DND-41 (cell line): ENCODE data around the gene BCAS3.

Experiments
- ATAC-seq: fragments of 200-7000 bp; cut with Tn5 transposase; 3 replicates; pipeline ENCODE4 v1.9.1; 2021; ENCODE audit warnings: low read depth; ENCODE audit not compliant: insufficient read depth
- DNase-seq: peaks from one replicate; pipeline ENCODE4 v3.0.0-alpha.2; 2020
- H2AFZ ChIP-seq: 2 replicates; pipeline ENCODE4 v1.6.0; 2012; ENCODE audit warnings: low read depth, low read length
- H3K27ac ChIP-seq: 2 replicates; pipeline ENCODE4 v1.5.1; 2012; ENCODE audit warnings: low read length, inconsistent platforms
- H3K27me3 ChIP-seq: fragments of 200-600 bp; sonication (generic); 2 replicates; pipeline ENCODE4 v1.6.0; 2012; ENCODE audit warnings: low read length, mild to moderate bottlenecking, inconsistent platforms; ENCODE audit not compliant: insufficient read depth, poor library complexity
- H3K36me3 ChIP-seq: 2 replicates; pipeline ENCODE4 v1.5.1; 2012; ENCODE audit warnings: low read length, inconsistent platforms; ENCODE audit not compliant: insufficient read depth
- H3K4me1 ChIP-seq: 2 replicates; pipeline ENCODE4 v1.5.1; 2012; ENCODE audit warnings: mild to moderate bottlenecking, low read length; ENCODE audit not compliant: insufficient read depth
- H3K4me2 ChIP-seq: 2 replicates; pipeline ENCODE4 v1.6.0; 2012; ENCODE audit warnings: mild to moderate bottlenecking, moderate library complexity, low read length, inconsistent platforms; ENCODE audit not compliant: insufficient read depth
- H3K4me3 ChIP-seq, 2 experiments: fragments of 200-600 bp in 1 of 2; shearing (Covaris generic) in 1 of 2; 2 replicates each; pipeline ENCODE4 v1.5.1; 2012 to 2016; ENCODE audit warnings: inconsistent platforms in 2 of 2, low read length in 2 of 2, mild to moderate bottlenecking in 2 of 2, low read depth in 1 of 2, moderate library complexity in 1 of 2
- H3K79me2 ChIP-seq: 2 replicates; pipeline ENCODE4 v1.6.0; 2012; ENCODE audit warnings: low read length, inconsistent platforms; ENCODE audit not compliant: insufficient read depth
- H3K9ac ChIP-seq: 2 replicates; pipeline ENCODE4 v1.6.0; 2012; ENCODE audit warnings: low read depth, mild to moderate bottlenecking, inconsistent platforms, low read length, moderate library complexity
- H3K9me3 ChIP-seq: 2 replicates; pipeline ENCODE4 v1.5.1; 2012; ENCODE audit warnings: low read length, moderate library complexity, mild to moderate bottlenecking, inconsistent platforms; ENCODE audit not compliant: insufficient read depth, severe bottlenecking
- H4K20me1 ChIP-seq: 2 replicates; pipeline ENCODE4 v1.6.0; 2012; ENCODE audit warnings: low read length; ENCODE audit not compliant: insufficient read depth
- EZH2 ChIP-seq: IDR thresholded peaks from 3 replicates; pipeline ENCODE4 v1.6.1; 2012; ENCODE audit warnings: borderline replicate concordance, low read depth, mild to moderate bottlenecking, moderate library complexity, low read length, inconsistent platforms; ENCODE audit not compliant: severe bottlenecking
- TF ChIP-seq, protein P1 (sequence below): IDR thresholded peaks from 2 replicates; pipeline ENCODE4 v1.5.1; 2012; ENCODE audit warnings: borderline replicate concordance, low read length, moderate library complexity, mild to moderate bottlenecking; ENCODE audit not compliant: poor library complexity, severe bottlenecking; ENCODE audit errors: extremely low read depth

The BCAS3 gene

GRCh38 chr17:60773552-60773951, 95.9 kb downstream of the BCAS3 start:
- H4K20me1 ChIP-seq = no peaks in the 10 kb centered on the region; the same call in 1 of the 2 replicates
- H2AFZ ChIP-seq = no peak overlapping the region
- no peak overlapping the region for H3K9ac ChIP-seq
- ATAC-seq (no peak), DNase-seq (no peak)
- H3K4me2 ChIP-seq = no peak overlapping the region
- peaks cover 16% of the 10 kb centered on the region for H3K4me1 ChIP-seq
- H3K79me2 ChIP-seq = no peaks in the 10 kb centered on the region
- no peaks in the 10 kb centered on the region for H3K27me3 ChIP-seq
- H3K4me3 ChIP-seq = no peak overlapping the region
- H3K36me3 ChIP-seq = no peaks in the 10 kb centered on the region
- H3K9me3 ChIP-seq = no peaks in the 10 kb centered on the region
- H3K27ac ChIP-seq = no peak overlapping the region
- TF ChIP-seq, protein P1, sequence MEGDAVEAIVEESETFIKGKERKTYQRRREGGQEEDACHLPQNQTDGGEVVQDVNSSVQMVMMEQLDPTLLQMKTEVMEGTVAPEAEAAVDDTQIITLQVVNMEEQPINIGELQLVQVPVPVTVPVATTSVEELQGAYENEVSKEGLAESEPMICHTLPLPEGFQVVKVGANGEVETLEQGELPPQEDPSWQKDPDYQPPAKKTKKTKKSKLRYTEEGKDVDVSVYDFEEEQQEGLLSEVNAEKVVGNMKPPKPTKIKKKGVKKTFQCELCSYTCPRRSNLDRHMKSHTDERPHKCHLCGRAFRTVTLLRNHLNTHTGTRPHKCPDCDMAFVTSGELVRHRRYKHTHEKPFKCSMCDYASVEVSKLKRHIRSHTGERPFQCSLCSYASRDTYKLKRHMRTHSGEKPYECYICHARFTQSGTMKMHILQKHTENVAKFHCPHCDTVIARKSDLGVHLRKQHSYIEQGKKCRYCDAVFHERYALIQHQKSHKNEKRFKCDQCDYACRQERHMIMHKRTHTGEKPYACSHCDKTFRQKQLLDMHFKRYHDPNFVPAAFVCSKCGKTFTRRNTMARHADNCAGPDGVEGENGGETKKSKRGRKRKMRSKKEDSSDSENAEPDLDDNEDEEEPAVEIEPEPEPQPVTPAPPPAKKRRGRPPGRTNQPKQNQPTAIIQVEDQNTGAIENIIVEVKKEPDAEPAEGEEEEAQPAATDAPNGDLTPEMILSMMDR = no peak
- no peak for TF ChIP-seq EZH2

DNA sequence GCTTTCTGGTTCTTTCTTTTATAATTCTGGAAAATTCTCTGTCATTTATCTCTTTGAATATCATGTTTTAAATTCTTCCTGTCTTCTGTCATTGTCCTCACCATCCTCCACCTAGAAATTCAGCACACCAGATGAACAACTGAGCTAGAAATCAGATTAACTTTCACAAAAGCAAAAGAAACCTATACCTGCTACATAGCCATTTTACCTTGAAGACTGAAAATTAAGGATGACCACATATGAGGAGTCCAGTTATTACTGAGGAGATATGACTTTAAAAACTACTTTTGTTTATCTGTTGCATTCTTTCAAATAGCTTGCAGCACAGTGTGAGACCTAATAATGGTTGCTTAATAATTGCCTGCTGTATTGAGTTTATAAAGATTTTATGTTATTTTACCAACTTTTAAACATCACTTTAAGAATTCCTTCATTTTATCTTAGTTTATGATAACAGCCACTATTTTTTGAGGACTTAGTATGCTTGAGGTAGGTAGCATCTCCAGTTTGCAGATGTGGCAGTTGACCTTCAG, 104.3 kb downstream of the BCAS3 start:
- Histone ChIP-seq H2AFZ (no peak overlapping the region), H3K4me3 (no peak overlapping the region), H3K9ac (no peak overlapping the region), H3K9me3 (no peaks in the 10 kb centered on the region), H3K4me2 (no peak overlapping the region), H3K79me2 (no peaks in the 10 kb centered on the region), H3K27ac (no peak overlapping the region), H3K36me3 (no peaks in the 10 kb centered on the region), H4K20me1 (no peaks in the 10 kb centered on the region), H3K27me3 (no peaks in the 10 kb centered on the region), H3K4me1 (no peaks in the 10 kb centered on the region)
- ATAC-seq (no peak), DNase-seq (no peak)
- TF ChIP-seq, protein P1 = no peak
- TF ChIP-seq EZH2 = no peak

- Histone ChIP-seq H3K4me1 (no peaks in the 10 kb centered on the region), H2AFZ (no peak overlapping the region), H3K4me2 (no peak overlapping the region), H3K4me3 (no peak overlapping the region), H3K27ac (no peak overlapping the region), H3K27me3 (no peaks in the 10 kb centered on the region), H4K20me1 (no peaks in the 10 kb centered on the region), H3K79me2 (no peaks in the 10 kb centered on the region), H3K9me3 (no peaks in the 10 kb centered on the region), H3K9ac (no peak overlapping the region), H3K36me3 (no peaks in the 10 kb centered on the region)
- TF ChIP-seq, protein P1 = no peak
- TF ChIP-seq EZH2 = no peak
- DNase-seq = no peak
- no peak for ATAC-seq
Observed at GRCh38 chr17:60782742-60783141, 105.1 kb downstream of the BCAS3 start.

DNA sequence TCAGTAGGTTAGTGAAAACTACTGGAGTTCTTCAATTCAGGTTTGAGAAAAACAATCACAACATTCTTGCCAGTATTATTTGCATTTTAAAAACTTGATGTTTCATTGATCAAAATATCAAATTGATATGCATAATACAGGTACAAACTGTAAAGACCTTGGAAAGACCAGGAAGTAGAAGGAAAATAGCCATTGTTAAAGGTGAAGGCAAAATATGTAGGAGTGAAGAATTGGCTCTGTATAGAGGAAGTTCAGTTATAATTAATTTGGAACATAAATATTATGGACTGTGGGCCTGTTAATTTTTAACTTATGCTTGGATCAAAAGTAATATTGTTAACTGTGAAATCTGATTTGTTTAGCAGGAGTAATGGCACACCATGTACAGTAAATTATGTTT, 112.6 kb downstream of the BCAS3 start:
- Histone ChIP-seq H3K27me3 (no peaks in the 10 kb centered on the region), H2AFZ (no peak overlapping the region), H3K4me3 (no peak overlapping the region), H4K20me1 (no peaks in the 10 kb centered on the region), H3K9ac (no peak overlapping the region), H3K79me2 (no peaks in the 10 kb centered on the region), H3K4me1 (no peaks in the 10 kb centered on the region), H3K4me2 (no peak overlapping the region), H3K9me3 (no peaks in the 10 kb centered on the region), H3K36me3 (no peaks in the 10 kb centered on the region), H3K27ac (no peak overlapping the region)
- no peak for DNase-seq
- ATAC-seq = no peak
- TF ChIP-seq, protein P1 = no peak
- TF ChIP-seq EZH2 = no peak
